GM21360 (cell line): ENCODE results near the gene C1orf52.
A peak's percentile ranks its signal among the peaks of the same experiment; 100 is the strongest.

Source experiments
- ATAC-seq: cut with Tn5 transposase; IDR thresholded peaks from one replicate; pipeline ENCODE4 v1.9.1; 2021; ENCODE audit warnings: mild to moderate bottlenecking, moderate library complexity; ENCODE audit not compliant: unreplicated experiment

Gene C1orf52

GRCh38 chr1:85237613-85238012, 21.8 kb downstream of the C1orf52 start:
- no peak for ATAC-seq

GRCh38 chr1:85230305-85230977, 29.0 kb downstream of the C1orf52 start:
- no peak for ATAC-seq

GRCh38 chr1:85229574-85230097, 29.8 kb downstream of the C1orf52 start:
- no peak for ATAC-seq

GRCh38 chr1:85228972-85229371, 30.5 kb downstream of the C1orf52 start:
- no peak for ATAC-seq

- ATAC-seq = no peak
Measured at GRCh38 chr1:85225624-85226380, 33.7 kb downstream of the C1orf52 start.

- no peak for ATAC-seq
Measured at GRCh38 chr1:85224734-85225623, 34.5 kb downstream of the C1orf52 start.

- ATAC-seq = no peak
Measured at GRCh38 chr1:85224295-85224694, 35.2 kb downstream of the C1orf52 start.

- ATAC-seq = no peak
Measured at GRCh38 chr1:85223334-85223733, 36.1 kb downstream of the C1orf52 start.

GRCh38 chr1:85220756-85221201, 38.7 kb downstream of the C1orf52 start:
- ATAC-seq = no peak

GRCh38 chr1:85219853-85220610, 39.4 kb downstream of the C1orf52 start:
- ATAC-seq = no peak

- ATAC-seq = no peak
Measured at GRCh38 chr1:85216697-85217096, 42.8 kb downstream of the C1orf52 start.

GRCh38 chr1:85214654-85215053, 44.8 kb downstream of the C1orf52 start:
- ATAC-seq = no peak

- no peak for ATAC-seq
Measured at GRCh38 chr1:85208488-85208887, 51.0 kb downstream of the C1orf52 start.

- no peak for ATAC-seq
Measured at GRCh38 chr1:85203573-85204171, 55.8 kb downstream of the C1orf52 start.

GRCh38 chr1:85202864-85203255, 56.6 kb downstream of the C1orf52 start:
- no peak for ATAC-seq

GRCh38 chr1:85202092-85202863, 57.2 kb downstream of the C1orf52 start:
- no peak for ATAC-seq

- peak; percentile 45 for ATAC-seq
Measured at GRCh38 chr1:85201340-85202091, 57.9 kb downstream of the C1orf52 start.
